Parathyroid adenoma (tissue), 2 donors: ENCODE data around the gene NAA25.
A peak's percentile ranks its signal among the peaks of the same experiment; 100 is the strongest.
"Not testable (repeated sequence)": the region's sequence is repeated elsewhere in the genome, so short reads cannot be mapped to it uniquely, and the experiment has no call there.

Source experiments
- H2AFZ ChIP-seq: fragments of 300-600 bp; sonication (generic); one replicate; pipeline ENCODE4 v1.7.0; 2017; ENCODE audit warnings: antibody characterized with exemption, mild to moderate bottlenecking
- H3K27ac ChIP-seq: fragments of 300-600 bp; sonication (generic); one replicate; pipeline ENCODE4 v1.7.0; 2017
- H3K27me3 ChIP-seq: fragments of 300-600 bp; sonication (generic); one replicate; pipeline ENCODE4 v1.7.0; 2017; ENCODE audit warnings: low read length; ENCODE audit not compliant: control insufficient read depth, insufficient read depth
- H3K36me3 ChIP-seq: fragments of 300-600 bp; sonication (generic); one replicate; pipeline ENCODE4 v1.7.0; 2017; ENCODE audit warnings: low read length; ENCODE audit not compliant: control insufficient read depth, insufficient read depth
- H3K4me1 ChIP-seq: fragments of 300-600 bp; sonication (generic); one replicate; pipeline ENCODE4 v1.7.0; 2017; ENCODE audit warnings: control low read depth
- H3K4me2 ChIP-seq: fragments of 300-600 bp; sonication (generic); one replicate; pipeline ENCODE4 v1.7.0; 2017; ENCODE audit warnings: low read length
- H3K4me3 ChIP-seq: fragments of 300-600 bp; sonication (generic); one replicate; pipeline ENCODE4 v1.7.0; 2017; ENCODE audit warnings: low read depth, low read length
- H3K79me2 ChIP-seq: fragments of 300-600 bp; sonication (generic); one replicate; pipeline ENCODE4 v1.7.0; 2017; ENCODE audit warnings: control low read depth
- H3K9ac ChIP-seq: fragments of 300-600 bp; sonication (generic); one replicate; pipeline ENCODE4 v1.7.0; 2017; ENCODE audit warnings: mild to moderate bottlenecking
- H3K9me3 ChIP-seq: fragments of 300-600 bp; sonication (generic); one replicate; pipeline ENCODE4 v1.7.0; 2017; ENCODE audit warnings: low read length; ENCODE audit not compliant: control insufficient read depth
- CTCF ChIP-seq: fragments of 300-600 bp; sonication (generic); IDR thresholded peaks from one replicate; pipeline ENCODE4 v1.7.0; 2017; ENCODE audit warnings: antibody characterized with exemption, mild to moderate bottlenecking
- donor health status: primary hyperparathyroidism.

NAA25 gene

DNA sequence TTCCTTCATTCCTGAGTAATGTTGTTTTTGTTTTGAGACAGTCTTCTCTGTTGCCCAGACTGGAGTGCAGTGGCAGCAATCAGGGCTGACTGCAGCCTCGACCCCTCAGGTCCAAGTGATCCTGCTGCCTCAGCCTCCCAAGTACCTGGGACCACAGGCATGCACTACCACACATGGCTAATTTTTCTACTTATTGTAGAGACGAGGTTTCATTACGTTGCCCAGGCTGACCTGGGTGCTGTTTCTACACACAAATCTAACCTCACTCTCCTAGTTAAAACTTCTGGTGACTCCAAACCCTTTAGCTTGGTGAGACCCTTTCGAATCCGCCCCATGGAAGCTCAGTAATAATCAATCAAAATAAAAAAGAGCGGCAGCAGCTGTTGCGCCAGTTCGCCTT lies 96.9 kb downstream of the NAA25 start:
- peaks cover 5% of the 10 kb centered on the region for H3K4me1 ChIP-seq
- peak overlapping the region; percentile 84 for H3K4me2 ChIP-seq
- peak overlapping the region; percentile 93 for H3K4me3 ChIP-seq
- H2AFZ ChIP-seq, result no peak overlapping the region
- H3K36me3 ChIP-seq, result no peaks in the 10 kb centered on the region
- H3K27me3 ChIP-seq, result no peaks in the 10 kb centered on the region
- H3K79me2 ChIP-seq, result peaks cover 23% of the 10 kb centered on the region
- H3K9me3 ChIP-seq, result no peaks in the 10 kb centered on the region
- no peak overlapping the region for H3K9ac ChIP-seq
- no peak for TF ChIP-seq CTCF
- H3K27ac ChIP-seq, result no peak overlapping the region

DNA sequence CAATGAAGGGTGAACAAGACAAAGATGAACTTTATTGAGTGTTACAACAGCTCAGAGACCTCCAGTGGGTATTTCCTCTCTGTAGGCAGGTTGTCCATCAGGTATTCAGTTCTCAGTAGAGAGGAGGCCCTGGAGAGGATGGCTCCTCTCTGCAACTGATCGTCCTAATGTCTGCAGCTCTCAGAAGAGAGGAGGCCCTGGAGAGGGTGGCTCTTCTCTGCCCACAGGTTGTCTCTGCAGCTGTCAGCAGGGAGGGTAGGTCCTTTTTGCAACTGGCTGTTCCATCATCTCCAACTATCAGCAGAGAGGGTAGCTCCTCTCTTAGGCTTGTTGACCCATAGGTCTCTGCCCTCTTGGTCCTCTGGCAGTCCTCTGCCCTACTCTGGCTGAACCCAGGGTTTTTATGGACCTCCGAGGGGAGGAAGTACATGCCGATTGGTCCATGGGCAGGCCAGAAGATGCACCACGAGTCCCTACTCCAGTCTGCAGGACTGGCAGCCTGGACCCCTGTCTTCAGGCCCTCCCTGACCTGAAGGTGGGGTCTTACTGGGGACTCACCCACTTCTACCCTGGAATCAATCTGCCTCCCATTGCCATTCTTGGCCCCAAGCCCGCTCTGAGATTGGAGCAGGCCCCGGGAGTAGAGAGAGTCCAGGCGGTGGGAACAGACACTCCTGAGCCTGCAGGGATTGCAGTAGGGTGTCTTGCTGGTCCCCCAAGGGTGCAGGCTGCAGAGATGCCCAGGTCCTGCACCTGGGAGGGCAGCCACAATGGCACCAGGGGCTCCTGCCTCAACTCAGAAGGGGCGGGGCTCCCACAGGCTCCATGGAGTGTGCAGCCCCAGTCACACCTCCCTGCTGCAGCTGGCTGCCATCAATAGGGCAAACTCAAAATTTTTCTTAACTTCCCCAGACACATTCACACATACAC lies 97.9 kb downstream of the NAA25 start:
- H3K4me1 ChIP-seq, result peaks cover 5% of the 10 kb centered on the region
- no peak overlapping the region for H3K9ac ChIP-seq
- no peaks in the 10 kb centered on the region for H3K36me3 ChIP-seq
- H3K79me2 ChIP-seq, result peaks cover 20% of the 10 kb centered on the region
- no peak overlapping the region for H3K27ac ChIP-seq
- no peaks in the 10 kb centered on the region for H3K9me3 ChIP-seq
- no peak for TF ChIP-seq CTCF
- H2AFZ ChIP-seq, result no peak overlapping the region
- H3K4me3 ChIP-seq, result no peak overlapping the region
- H3K27me3 ChIP-seq, result no peaks in the 10 kb centered on the region
- H3K4me2 ChIP-seq, result no peak overlapping the region

DNA sequence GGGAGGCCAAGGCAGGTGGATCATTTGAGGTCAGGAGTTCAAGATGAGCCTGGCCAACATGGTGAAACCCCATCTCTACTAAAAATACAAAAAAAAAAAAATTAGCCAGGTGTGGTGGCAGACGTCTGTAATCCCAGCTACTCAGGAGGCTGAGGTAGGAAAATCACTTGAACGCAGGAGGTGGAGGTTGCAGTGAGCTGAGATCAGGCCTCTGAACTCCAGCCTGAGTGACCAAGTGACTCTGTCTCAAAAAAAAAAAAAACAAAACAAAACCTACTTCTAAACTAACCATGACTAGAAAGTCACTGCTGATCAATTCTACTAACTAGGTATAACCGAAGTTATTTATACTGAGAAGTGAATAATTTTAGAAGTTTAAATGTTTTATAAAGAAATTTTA lies 99.0 kb downstream of the NAA25 start:
- not testable (repeated sequence) for H3K4me1 ChIP-seq

DNA sequence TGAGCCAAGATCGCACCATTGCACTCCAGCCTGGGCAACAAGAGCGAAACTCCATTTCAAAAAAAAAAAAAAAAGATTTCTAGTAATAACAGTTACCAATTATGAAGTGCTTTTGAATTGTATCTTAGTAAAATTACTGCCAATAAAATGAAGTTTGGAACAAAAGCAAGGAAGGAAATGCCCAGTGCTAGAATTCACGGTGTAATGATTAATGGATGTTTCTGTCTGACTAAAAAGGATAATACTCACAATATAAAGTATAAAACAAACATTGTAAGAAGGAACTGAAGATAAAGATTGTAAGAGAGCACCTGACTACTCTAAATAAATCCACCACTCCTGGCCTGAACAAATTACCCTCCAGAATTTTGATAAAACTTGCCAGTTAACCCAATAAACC lies 99.7 kb downstream of the NAA25 start:
- Histone ChIP-seq H3K4me2 (no peak overlapping the region), H3K4me1 (no peaks in the 10 kb centered on the region), H2AFZ (no peak overlapping the region), H3K79me2 (peaks cover 14% of the 10 kb centered on the region), H3K36me3 (no peaks in the 10 kb centered on the region), H3K9ac (no peak overlapping the region), H3K27ac (no peak overlapping the region), H3K27me3 (no peaks in the 10 kb centered on the region), H3K9me3 (no peaks in the 10 kb centered on the region), H3K4me3 (no peak overlapping the region)
- no peak for TF ChIP-seq CTCF

More for the DNA sequence above, 99.0 kb downstream of the NAA25 start:
- not testable (repeated sequence) for H3K27me3 ChIP-seq, H3K4me2 ChIP-seq, H3K36me3 ChIP-seq, H3K27ac ChIP-seq, H2AFZ ChIP-seq, H3K9ac ChIP-seq, H3K4me3 ChIP-seq, H3K9me3 ChIP-seq
- H3K79me2 ChIP-seq, result peaks cover 14% of the 10 kb centered on the region

GRCh38 chr12:112007945-112008344 lies 100.6 kb downstream of the NAA25 start:
- Histone ChIP-seq H3K36me3 (no peaks in the 10 kb centered on the region), H3K9me3 (no peaks in the 10 kb centered on the region), H2AFZ (no peak overlapping the region), H3K9ac (no peak overlapping the region), H3K27ac (no peak overlapping the region), H3K79me2 (peaks cover 14% of the 10 kb centered on the region), H3K4me1 (no peaks in the 10 kb centered on the region), H3K27me3 (no peaks in the 10 kb centered on the region), H3K4me2 (no peak overlapping the region), H3K4me3 (no peak overlapping the region)
- TF ChIP-seq CTCF, result no peak
